GM23338 (cell line): ENCODE measurements around the gene DUSP7. TPM values are rescaled to one million over a fixed set of nuclear protein-coding genes. Genes with fewer than 3 reads are reported as not detected.

Experiments used
- ATAC-seq: fragments of 200-7000 bp; cut with Tn5 transposase; 3 replicates; pipeline ENCODE4 v1.9.1; 2020
- DNase-seq: peaks from one replicate; pipeline ENCODE4 v3.0.0-alpha.2; 2015; ENCODE audit warnings: low spot score
- H2AFZ ChIP-seq: fragments of 200-600 bp; sonication (generic); 2 replicates; pipeline ENCODE4 v1.8.0; 2016; ENCODE audit warnings: antibody characterized with exemption, mild to moderate bottlenecking, moderate library complexity
- H3F3A ChIP-seq: fragments of 200-600 bp; sonication (generic); replicated peaks from 2 replicates; pipeline ENCODE4 v1.8.0; 2017; ENCODE audit warnings: antibody characterized with exemption, mixed run types, low read depth
- H3K27ac ChIP-seq: fragments of 200-600 bp; sonication (generic); 2 replicates; pipeline ENCODE4 v1.6.1; 2016; ENCODE audit warnings: low read depth
- H3K27me3 ChIP-seq: fragments of 200-600 bp; sonication (generic); 2 replicates; pipeline ENCODE4 v1.8.0; 2016; ENCODE audit warnings: mild to moderate bottlenecking, mixed run types, moderate library complexity; ENCODE audit not compliant: insufficient read depth
- H3K36me3 ChIP-seq: fragments of 200-600 bp; sonication (generic); 2 replicates; pipeline ENCODE4 v1.8.0; 2016; ENCODE audit warnings: mild to moderate bottlenecking; ENCODE audit not compliant: insufficient read depth
- H3K4me1 ChIP-seq: fragments of 200-600 bp; sonication (generic); 2 replicates; pipeline ENCODE4 v1.8.0; 2016; ENCODE audit warnings: mild to moderate bottlenecking, moderate library complexity; ENCODE audit not compliant: insufficient read depth
- H3K4me2 ChIP-seq: fragments of 200-600 bp; sonication (generic); 2 replicates; pipeline ENCODE4 v1.7.1; 2017; ENCODE audit warnings: mixed run types
- H3K4me3 ChIP-seq: fragments of 200-600 bp; sonication (generic); 2 replicates; pipeline ENCODE4 v1.6.1; 2016; ENCODE audit warnings: mixed run types
- H3K79me2 ChIP-seq: fragments of 200-600 bp; sonication (generic); replicated peaks from 2 replicates; pipeline ENCODE4 v1.8.0; 2017; ENCODE audit warnings: mild to moderate bottlenecking; ENCODE audit not compliant: insufficient read depth
- H3K9me2 ChIP-seq: fragments of 200-600 bp; sonication (generic); 2 replicates; pipeline ENCODE4 v1.8.0; 2017; ENCODE audit not compliant: insufficient read depth
- H4K20me1 ChIP-seq: fragments of 200-600 bp; sonication (generic); replicated peaks from 2 replicates; pipeline ENCODE4 v1.8.0; 2017; ENCODE audit warnings: mild to moderate bottlenecking; ENCODE audit not compliant: insufficient read depth
- H3K27ac Mint-ChIP-seq: 2 replicates; pipeline ENCODE4 v1.8.0; 2020; ENCODE audit warnings: inconsistent platforms, mild to moderate bottlenecking, moderate library complexity, mixed read lengths
- H3K27me3 Mint-ChIP-seq: 3 replicates; pipeline ENCODE4 v1.8.0; 2022; ENCODE audit warnings: low read depth, mild to moderate bottlenecking, moderate library complexity, mixed read lengths, inconsistent platforms; ENCODE audit not compliant: insufficient read depth, poor library complexity
- H3K36me3 Mint-ChIP-seq: 3 replicates; pipeline ENCODE4 v1.8.0; 2021; ENCODE audit warnings: low read depth, mild to moderate bottlenecking, inconsistent platforms, moderate library complexity, mixed read lengths
- H3K4me1 Mint-ChIP-seq: 3 replicates; pipeline ENCODE4 v1.8.0; 2020; ENCODE audit warnings: mild to moderate bottlenecking, inconsistent platforms, mixed read lengths
- H3K4me3 Mint-ChIP-seq: 3 replicates; pipeline ENCODE4 v1.8.0; 2021; ENCODE audit warnings: moderate library complexity, mild to moderate bottlenecking, inconsistent platforms, mixed read lengths
- H3K9me3 Mint-ChIP-seq: 3 replicates; pipeline ENCODE4 v1.8.0; 2020; ENCODE audit warnings: moderate library complexity, mild to moderate bottlenecking, inconsistent platforms, mixed read lengths
- CREB1 ChIP-seq: fragments of 250-450 bp; sonication (Bioruptor Pico); IDR thresholded peaks from 2 replicates; pipeline ENCODE4 v1.5.0; 2020; ENCODE audit warnings: low read depth, mild to moderate bottlenecking, moderate library complexity
- CTCF ChIP-seq, 2 experiments: fragments of 200-600 bp in 1 of 2; sonication (generic) in 1 of 2; conservative IDR thresholded peaks; 2 replicates each; pipeline versions ENCODE4 v1.5.1 to v1.6.1; 2016 to 2017; ENCODE audit warnings: antibody characterized with exemption in 2 of 2, low read depth in 2 of 2, mild to moderate bottlenecking in 2 of 2, moderate library complexity in 1 of 2
- ETS1 ChIP-seq: IDR thresholded peaks from 2 replicates; pipeline ENCODE4 v1.6.1; 2016; ENCODE audit warnings: antibody characterized with exemption
- EZH2 ChIP-seq: fragments of 200-600 bp; sonication (generic); IDR thresholded peaks from one replicate; pipeline ENCODE4 v1.8.0; 2017; ENCODE audit warnings: antibody characterized with exemption, mild to moderate bottlenecking, low read depth; ENCODE audit not compliant: unreplicated experiment
- EZH2phosphoT487 ChIP-seq: fragments of 200-600 bp; sonication (generic); IDR thresholded peaks from one replicate; pipeline ENCODE4 v1.8.1; 2018; ENCODE audit warnings: antibody characterized with exemption; ENCODE audit not compliant: unreplicated experiment
- JUNB ChIP-seq: IDR thresholded peaks from one replicate; pipeline ENCODE4 v1.6.1; 2016; ENCODE audit warnings: antibody characterized with exemption; ENCODE audit not compliant: unreplicated experiment
- NANOG ChIP-seq: IDR thresholded peaks from 2 replicates; pipeline ENCODE4 v1.6.1; 2016; ENCODE audit warnings: antibody characterized with exemption, borderline replicate concordance
- POLR2AphosphoS5 ChIP-seq: IDR thresholded peaks from 2 replicates; pipeline ENCODE4 v1.6.1; 2016; ENCODE audit warnings: antibody characterized with exemption, low read depth
- REST ChIP-seq: IDR thresholded peaks from one replicate; pipeline ENCODE4 v1.6.1; 2018; ENCODE audit warnings: antibody characterized with exemption; ENCODE audit not compliant: unreplicated experiment
- STAT1 ChIP-seq: IDR thresholded peaks from one replicate; pipeline ENCODE4 v1.6.1; 2016; ENCODE audit warnings: antibody characterized with exemption; ENCODE audit not compliant: unreplicated experiment
- ZNF114 ChIP-seq: fragments of 250-450 bp; sonication (Bioruptor Pico); IDR thresholded peaks from 2 replicates; pipeline ENCODE4 v1.5.0; 2020; ENCODE audit warnings: mild to moderate bottlenecking, moderate library complexity
- ZNF331 ChIP-seq: fragments of 250-450 bp; sonication (Bioruptor Pico); IDR thresholded peaks from 2 replicates; pipeline ENCODE4 v1.5.0; 2020; ENCODE audit warnings: low read depth, mild to moderate bottlenecking, moderate library complexity
- polyA plus RNA-seq: library from polyadenylated mRNA; unstranded; fragments of >200 nt; fragmentation: Nextera tagmentation; extraction: Ambion mirVana; gene quantifications from 2 replicates; pipeline ENCODE4 v1.2.1, GENCODE V29; 2016
- total RNA-seq: library from RNA; depleted of rRNA; stranded (reverse); fragments of >200 nt; shearing (Covaris generic); gene quantifications from 2 replicates; pipeline ENCODE4 v1.2.3, GENCODE V29; 2014

DUSP7 gene
- total and polyA plus RNA-seq, 2 experiments from 2014 or later, result 5.6 to 14.7 TPM

GRCh38 chr3:52064561-52064960, 8.2 kb upstream of the DUSP7 start (continued):
- TF ChIP-seq REST (no peak), CREB1 (CRISPR knock-in tag) (no peak), NANOG (no peak), EZH2 (no peak), ZNF114 (CRISPR knock-in tag) (no peak), JUNB (no peak), CTCF (conservative IDR thresholded peaks at IDR 0.05; ENCODE audit: low read depth in 2 of 2) (no peak)

GRCh38 chr3:52063026-52063723, 6.8 kb upstream of the DUSP7 start:
- H3K36me3 Mint-ChIP-seq, result no peaks in the 10 kb centered on the region
- no peak overlapping the region for H3K27ac Mint-ChIP-seq
- no peaks in the 10 kb centered on the region for H3K4me1 Mint-ChIP-seq
- Histone ChIP-seq H3K79me2 (no peaks in the 10 kb centered on the region), H4K20me1 (no peaks in the 10 kb centered on the region), H3K27ac (no peak overlapping the region), H3K4me3 (no peak overlapping the region), H3K27me3 (0 out of 2 replicates have a peak, but pooled peaks cover 8% of the 10 kb centered on the region), H3F3A (no peaks in the 10 kb centered on the region), H3K4me2 (no peak overlapping the region), H3K9me2 (no peaks in the 10 kb centered on the region), H3K36me3 (no peaks in the 10 kb centered on the region), H2AFZ (no peak overlapping the region), H3K4me1 (no peaks in the 10 kb centered on the region)
- ATAC-seq (no peak), DNase-seq (no peak)
- no peak overlapping the region for H3K4me3 Mint-ChIP-seq
- no peaks in the 10 kb centered on the region for H3K9me3 Mint-ChIP-seq
- H3K27me3 Mint-ChIP-seq, result peaks cover 13% of the 10 kb centered on the region
- no peak for TF ChIP-seq NANOG
- TF ChIP-seq ZNF114 (CRISPR knock-in tag), result no peak
- no peak for TF ChIP-seq EZH2phosphoT487
- no peak for TF ChIP-seq POLR2AphosphoS5
- no peak for TF ChIP-seq CREB1 (CRISPR knock-in tag)
- TF ChIP-seq CTCF (conservative IDR thresholded peaks at IDR 0.05; ENCODE audit: low read depth in 2 of 2), result no peak
- TF ChIP-seq JUNB, result no peak
- TF ChIP-seq ETS1, result no peak
- no peak for TF ChIP-seq REST
- no peak for TF ChIP-seq EZH2
- TF ChIP-seq ZNF331 (CRISPR knock-in tag), result no peak
- no peak for TF ChIP-seq STAT1
